GM12873 (cell line): ENCODE measurements around the gene ANKFY1.

Experiments
- CTCF ChIP-seq: IDR thresholded peaks from 2 replicates; pipeline ENCODE4 v1.5.1; 2012; ENCODE audit warnings: low read depth, mild to moderate bottlenecking, moderate library complexity, low read length, control low read depth; ENCODE audit not compliant: insufficient read depth; ENCODE audit errors: missing control alignments

ANKFY1 gene

GRCh38 chr17:4143563-4144421 is 120.0 kb downstream of the ANKFY1 start:
- TF ChIP-seq CTCF = no peak

DNA sequence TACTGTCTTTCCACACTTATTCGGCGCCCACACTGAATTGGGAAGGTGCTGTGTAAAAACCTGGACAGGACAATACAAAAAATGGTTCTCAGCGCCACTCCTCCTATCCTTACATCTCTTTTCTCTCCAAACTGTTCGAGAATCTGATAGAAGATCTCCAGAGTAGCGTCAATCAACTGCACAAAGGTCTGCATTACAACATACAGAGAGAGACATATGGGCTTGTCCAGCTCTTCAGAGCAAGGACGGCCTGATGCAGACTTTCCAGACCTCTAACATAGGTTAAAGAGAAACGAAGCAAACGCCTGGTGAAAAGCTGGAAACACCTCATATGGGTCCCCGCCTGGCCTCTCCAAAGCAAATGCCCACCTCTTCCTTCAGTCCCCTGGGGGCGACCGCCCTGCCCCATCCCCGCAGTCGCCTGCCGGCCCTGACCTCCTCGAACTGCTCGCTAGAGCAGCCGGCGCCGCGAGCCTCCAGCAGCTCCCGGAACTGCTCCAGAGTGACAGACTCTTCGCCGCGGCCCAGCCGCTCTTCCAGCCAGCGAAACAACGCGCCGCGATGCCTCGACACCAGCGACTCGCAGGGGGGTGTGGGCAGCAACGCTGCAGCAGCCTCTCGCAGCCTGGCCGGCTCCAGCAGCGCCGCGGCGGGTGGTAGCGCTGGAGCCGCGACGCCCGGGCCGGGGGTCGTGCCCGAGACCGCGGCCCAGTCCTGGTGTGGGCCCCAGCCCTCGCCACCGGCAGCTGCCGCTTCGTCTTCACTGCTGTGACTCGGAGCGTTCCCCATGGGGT is 121.5 kb downstream of the ANKFY1 start:
- no peak for TF ChIP-seq CTCF

GRCh38 chr17:4140125-4140524 is 123.7 kb downstream of the ANKFY1 start:
- no peak for TF ChIP-seq CTCF

DNA sequence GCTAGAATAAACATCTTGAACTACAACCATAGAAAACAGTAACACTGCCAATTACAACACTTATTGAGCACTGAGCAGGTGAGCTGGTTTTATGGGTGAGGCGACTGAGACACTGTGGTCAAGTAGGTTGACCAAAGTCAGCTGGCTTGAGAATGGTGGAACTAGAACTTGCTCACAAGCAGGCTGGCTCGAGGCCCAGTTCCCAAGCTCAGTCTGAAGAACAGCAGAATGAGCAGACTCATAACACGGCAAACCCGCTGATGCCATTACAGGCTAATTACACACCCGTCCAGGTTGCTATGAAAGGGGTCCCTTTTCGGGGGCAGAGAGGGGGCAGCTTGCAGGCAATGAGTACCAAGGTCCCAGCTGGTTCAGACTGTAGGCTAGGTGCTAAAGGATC is 127.4 kb downstream of the ANKFY1 start:
- no peak for TF ChIP-seq CTCF

DNA sequence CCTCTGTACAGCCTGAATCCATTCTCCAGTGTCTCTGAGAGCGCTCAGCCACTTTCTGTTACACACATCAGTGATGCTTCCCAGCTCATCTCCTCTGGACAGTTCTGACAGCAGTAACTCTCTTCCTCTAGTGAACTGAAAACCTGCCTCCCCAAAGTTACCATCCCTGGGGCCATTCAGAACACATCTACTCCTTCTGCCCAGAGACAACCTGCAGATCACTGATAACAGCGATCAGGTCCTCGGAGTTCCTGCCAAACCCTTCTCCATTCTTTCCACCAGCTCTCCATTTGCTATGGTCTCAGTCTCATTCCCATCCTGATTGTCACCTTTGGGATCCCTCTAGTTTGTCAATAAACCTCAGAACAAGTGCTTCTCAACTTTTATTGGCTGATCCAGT is 128.3 kb downstream of the ANKFY1 start:
- TF ChIP-seq CTCF = no peak

GRCh38 chr17:4134721-4135120 is 129.1 kb downstream of the ANKFY1 start:
- no peak for TF ChIP-seq CTCF

DNA sequence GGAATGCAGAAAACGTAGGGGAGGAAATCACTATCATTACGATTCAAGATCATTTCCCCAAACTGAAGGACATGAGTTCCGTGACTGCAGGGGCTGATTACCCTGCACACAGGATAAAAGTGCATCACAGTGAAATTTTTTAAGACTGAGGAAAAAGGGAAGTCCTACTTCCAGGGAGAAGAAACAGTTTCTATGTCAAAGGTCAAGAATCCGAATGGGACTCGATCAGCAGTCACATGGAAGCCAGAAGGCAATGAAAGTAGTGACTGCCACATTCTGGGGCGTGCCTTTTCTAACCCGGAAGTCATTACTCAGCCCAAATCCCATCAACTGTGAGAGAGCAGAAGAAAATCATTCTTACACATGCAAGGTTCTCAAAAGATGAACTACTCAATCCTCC is 133.1 kb downstream of the ANKFY1 start:
- no peak for TF ChIP-seq CTCF
